ENCODE measurements around the gene ADORA2B.

- TF ChIP-seq CTCF (IDR thresholded peaks at IDR 0.05; ENCODE audit: insufficient read depth, low read length) = no peak
- no peak for TF ChIP-seq REST (IDR thresholded peaks at IDR 0.05; ENCODE audit: insufficient replicate concordance, low read depth)
- no peak for TF ChIP-seq GABPA (IDR thresholded peaks at IDR 0.05; ENCODE audit: low read depth)
These were observed 31.1 kb upstream of the ADORA2B start for GRCh38 chr17:15913826-15914225.
